ENCODE results near the gene GADD45A. TPM values are rescaled to one million over a fixed set of nuclear protein-coding genes. Genes with fewer than 3 reads are reported as not detected.
"Not testable (repeated sequence)": the region's sequence is repeated elsewhere in the genome, so short reads cannot be mapped to it uniquely, and the experiment has no call there.

The GADD45A gene
- total RNA-seq, 2 experiments from 2014 or later: 30.2 to 33.7 TPM

- Mint-ChIP-seq H3K36me3 (peaks cover 1% of the 10 kb centered on the region), H3K4me1 (peaks cover 5% of the 10 kb centered on the region), H3K9me3 (ENCODE audit: low read depth) (no peaks in the 10 kb centered on the region), H3K4me3 (no peak overlapping the region), H3K27ac (no peak overlapping the region), H3K27me3 (no peaks in the 10 kb centered on the region)
- DNase-seq (no peak), ATAC-seq (no peak)
- CTCF ChIA-PET: no interaction called here
Measured at GRCh38 chr1:67722292-67722944, 37.4 kb downstream of the GADD45A start.

- peaks cover 1% of the 10 kb centered on the region for H3K36me3 Mint-ChIP-seq
- no peaks in the 10 kb centered on the region for H3K9me3 Mint-ChIP-seq (ENCODE audit: low read depth)
- no peak overlapping the region for H3K27ac Mint-ChIP-seq
- CTCF ChIA-PET: no interaction called here
- ATAC-seq: no peak
- H3K4me3 Mint-ChIP-seq: no peak overlapping the region
- H3K27me3 Mint-ChIP-seq: no peaks in the 10 kb centered on the region
- H3K4me1 Mint-ChIP-seq: peaks cover 5% of the 10 kb centered on the region
- no peak for DNase-seq
Measured at GRCh38 chr1:67723126-67723525, 38.1 kb downstream of the GADD45A start.

GRCh38 chr1:67723620-67724019 is 38.6 kb downstream of the GADD45A start:
- H3K27me3 Mint-ChIP-seq: peaks cover 4% of the 10 kb centered on the region
- ATAC-seq (peak; percentile 39), DNase-seq (no peak)
- H3K4me1 Mint-ChIP-seq: peaks cover 5% of the 10 kb centered on the region
- H3K9me3 Mint-ChIP-seq (ENCODE audit: low read depth): no peaks in the 10 kb centered on the region
- peaks cover 1% of the 10 kb centered on the region for H3K36me3 Mint-ChIP-seq
- H3K27ac Mint-ChIP-seq: no peak overlapping the region
- CTCF ChIA-PET: interaction anchor here (0.7 kb wide), 1 partner anchor 152 kb away, joined by 3 read pairs; no protein-coding TSS in a partner anchor
- no peak overlapping the region for H3K4me3 Mint-ChIP-seq

- Mint-ChIP-seq H3K27me3 (peaks cover 4% of the 10 kb centered on the region), H3K36me3 (peaks cover 1% of the 10 kb centered on the region), H3K4me3 (no peak overlapping the region), H3K27ac (no peak overlapping the region), H3K4me1 (peaks cover 12% of the 10 kb centered on the region), H3K9me3 (ENCODE audit: low read depth) (no peaks in the 10 kb centered on the region)
- CTCF ChIA-PET: no interaction called here
- DNase-seq: no peak
- no peak for ATAC-seq
Measured at GRCh38 chr1:67724928-67725560, 40.0 kb downstream of the GADD45A start.

GRCh38 chr1:67726224-67726623 is 41.2 kb downstream of the GADD45A start:
- Mint-ChIP-seq H3K27ac (no peak overlapping the region), H3K9me3 (ENCODE audit: low read depth) (no peaks in the 10 kb centered on the region), H3K4me1 (peaks cover 13% of the 10 kb centered on the region), H3K4me3 (no peak overlapping the region), H3K36me3 (peaks cover 1% of the 10 kb centered on the region), H3K27me3 (peaks cover 4% of the 10 kb centered on the region)
- CTCF ChIA-PET: no interaction called here
- ATAC-seq: no peak
- no peak for DNase-seq

GRCh38 chr1:67729872-67730271 is 44.9 kb downstream of the GADD45A start:
- CTCF ChIA-PET: interaction anchor here (1.4 to 1.9 kb wide), 3 partner anchors 9 to 168 kb away, joined by 3 to 4 read pairs (median 3); no protein-coding TSS in a partner anchor
- H3K9me3 Mint-ChIP-seq (ENCODE audit: low read depth): no peaks in the 10 kb centered on the region
- ATAC-seq (no peak), DNase-seq (no peak)
- peaks cover 23% of the 10 kb centered on the region for H3K4me1 Mint-ChIP-seq
- H3K27me3 Mint-ChIP-seq: peaks cover 4% of the 10 kb centered on the region
- H3K27ac Mint-ChIP-seq: no peak overlapping the region
- no peak overlapping the region for H3K4me3 Mint-ChIP-seq
- peaks cover 1% of the 10 kb centered on the region for H3K36me3 Mint-ChIP-seq

- H3K4me1 Mint-ChIP-seq: peaks cover 23% of the 10 kb centered on the region
- H3K27me3 Mint-ChIP-seq; H3K36me3 Mint-ChIP-seq; DNase-seq; H3K4me3 Mint-ChIP-seq; ATAC-seq; H3K27ac Mint-ChIP-seq; H3K9me3 Mint-ChIP-seq (ENCODE audit: low read depth): not testable (repeated sequence)
- CTCF ChIA-PET: interaction anchor here (1.4 to 1.9 kb wide), 3 partner anchors 9 to 169 kb away, joined by 3 to 4 read pairs (median 3); no protein-coding TSS in a partner anchor
Measured at GRCh38 chr1:67730312-67730711, 45.3 kb downstream of the GADD45A start.

- Mint-ChIP-seq H3K4me3 (no peak overlapping the region), H3K9me3 (ENCODE audit: low read depth) (no peaks in the 10 kb centered on the region), H3K36me3 (no peaks in the 10 kb centered on the region), H3K4me1 (peaks cover 24% of the 10 kb centered on the region), H3K27me3 (peaks cover 4% of the 10 kb centered on the region), H3K27ac (no peak overlapping the region)
- CTCF ChIA-PET: interaction anchor here (1.9 kb wide), 1 partner anchor 170 kb away, joined by 4 read pairs; no protein-coding TSS in a partner anchor
- DNase-seq (no peak), ATAC-seq (no peak)
Measured at GRCh38 chr1:67731322-67731721, 46.3 kb downstream of the GADD45A start.

- ATAC-seq (peak; percentile 34), DNase-seq (no peak)
- peaks cover 29% of the 10 kb centered on the region for H3K4me1 Mint-ChIP-seq
- H3K27me3 Mint-ChIP-seq: peaks cover 4% of the 10 kb centered on the region
- H3K9me3 Mint-ChIP-seq (ENCODE audit: low read depth): no peaks in the 10 kb centered on the region
- CTCF ChIA-PET: interaction anchor here (2.0 kb wide), 1 partner anchor 27 kb away, joined by 5 read pairs; no protein-coding TSS in a partner anchor
- no peak overlapping the region for H3K4me3 Mint-ChIP-seq
- H3K36me3 Mint-ChIP-seq: no peaks in the 10 kb centered on the region
- H3K27ac Mint-ChIP-seq: no peak overlapping the region
Measured at GRCh38 chr1:67732750-67733151, 47.8 kb downstream of the GADD45A start.

GRCh38 chr1:67733681-67734322 is 48.8 kb downstream of the GADD45A start:
- Mint-ChIP-seq H3K27me3 (no peaks in the 10 kb centered on the region), H3K4me3 (no peak overlapping the region), H3K36me3 (no peaks in the 10 kb centered on the region), H3K27ac (no peak overlapping the region), H3K9me3 (ENCODE audit: low read depth) (no peaks in the 10 kb centered on the region), H3K4me1 (peaks cover 29% of the 10 kb centered on the region)
- ATAC-seq (no peak), DNase-seq (no peak)
- CTCF ChIA-PET: interaction anchor here (0.5 to 2.0 kb wide), 2 partner anchors 26 to 578 kb away, joined by 3 to 5 read pairs; no protein-coding TSS in a partner anchor

- ATAC-seq (no peak), DNase-seq (no peak)
- H3K27ac Mint-ChIP-seq: no peak overlapping the region
- peaks cover 29% of the 10 kb centered on the region for H3K4me1 Mint-ChIP-seq
- H3K36me3 Mint-ChIP-seq: no peaks in the 10 kb centered on the region
- no peaks in the 10 kb centered on the region for H3K9me3 Mint-ChIP-seq (ENCODE audit: low read depth)
- no peaks in the 10 kb centered on the region for H3K27me3 Mint-ChIP-seq
- H3K4me3 Mint-ChIP-seq: no peak overlapping the region
- CTCF ChIA-PET: interaction anchor here (0.5 to 2.0 kb wide), 2 partner anchors 26 to 578 kb away, joined by 3 to 5 read pairs; no protein-coding TSS in a partner anchor
Measured at GRCh38 chr1:67734323-67734690, 49.3 kb downstream of the GADD45A start.

- Mint-ChIP-seq H3K27me3 (no peaks in the 10 kb centered on the region), H3K27ac (no peak overlapping the region), H3K9me3 (ENCODE audit: low read depth) (no peaks in the 10 kb centered on the region), H3K4me3 (no peak overlapping the region), H3K36me3 (no peaks in the 10 kb centered on the region), H3K4me1 (peaks cover 21% of the 10 kb centered on the region)
- DNase-seq (no peak), ATAC-seq (no peak)
- CTCF ChIA-PET: no interaction called here
Measured at GRCh38 chr1:67735206-67735605, 50.2 kb downstream of the GADD45A start.

GRCh38 chr1:67735806-67736627 is 51.0 kb downstream of the GADD45A start:
- CTCF ChIA-PET: no interaction called here
- ATAC-seq (peak; percentile 92), DNase-seq (peak; percentile 65)
- Mint-ChIP-seq H3K27ac (peak overlapping the region; percentile 85), H3K9me3 (ENCODE audit: low read depth) (no peaks in the 10 kb centered on the region), H3K36me3 (no peaks in the 10 kb centered on the region), H3K4me1 (peaks cover 21% of the 10 kb centered on the region), H3K27me3 (no peaks in the 10 kb centered on the region), H3K4me3 (peak overlapping the region; percentile 40)

All from activated CD8-positive, alpha-beta memory T cell treated with anti-CD3 and anti-CD28 coated beads, Interleukin-2, amount 10 ng/mL, durations not matched to agents 7 days and 5 days (primary cell).